Neural crest cell (in vitro differentiated cells): Measurements from ENCODE around the gene AATF. TPM values are rescaled to one million over a fixed set of nuclear protein-coding genes. Genes with fewer than 3 reads are reported as not detected.
A peak's percentile ranks its signal among the peaks of the same experiment; 100 is the strongest.

ENCODE experiments used
- DNase-seq: peaks from one replicate; pipeline ENCODE4 v3.0.0; 2021; ENCODE audit warnings: low read depth, mixed read lengths, low spot score
- H3K27ac Mint-ChIP-seq: one replicate; pipeline ENCODE4 v1.8.0; 2021; ENCODE audit warnings: mild to moderate bottlenecking, mixed read lengths; ENCODE audit not compliant: unreplicated experiment
- H3K27me3 Mint-ChIP-seq: 2 replicates; pipeline ENCODE4 v1.8.0; 2021; ENCODE audit warnings: low read depth, mild to moderate bottlenecking, mixed read lengths
- H3K36me3 Mint-ChIP-seq: 2 replicates; pipeline ENCODE4 v1.8.0; 2021; ENCODE audit warnings: low read depth, mild to moderate bottlenecking, mixed read lengths
- H3K4me1 Mint-ChIP-seq: 2 replicates; pipeline ENCODE4 v1.8.0; 2021; ENCODE audit warnings: mixed read lengths
- H3K4me3 Mint-ChIP-seq: one replicate; pipeline ENCODE4 v1.8.0; 2021; ENCODE audit warnings: mild to moderate bottlenecking, mixed read lengths
- H3K9me3 Mint-ChIP-seq: 2 replicates; pipeline ENCODE4 v1.8.0; 2021; ENCODE audit warnings: mixed read lengths
- total RNA-seq: library from RNA; stranded (reverse); gene quantifications from 2 replicates; pipeline ENCODE4 v1.2.1, GENCODE V29; 2021
- TF ChIP-seq, protein P1 (sequence below): fragments of 200-600 bp; sonication (generic); conservative IDR thresholded peaks from 2 replicates; pipeline ENCODE4 v1.5.0; 2021; ENCODE audit warnings: antibody characterized with exemption, mild to moderate bottlenecking

Gene AATF
- total RNA-seq, 1 donor from 2014 or later: 68.3 TPM

DNA sequence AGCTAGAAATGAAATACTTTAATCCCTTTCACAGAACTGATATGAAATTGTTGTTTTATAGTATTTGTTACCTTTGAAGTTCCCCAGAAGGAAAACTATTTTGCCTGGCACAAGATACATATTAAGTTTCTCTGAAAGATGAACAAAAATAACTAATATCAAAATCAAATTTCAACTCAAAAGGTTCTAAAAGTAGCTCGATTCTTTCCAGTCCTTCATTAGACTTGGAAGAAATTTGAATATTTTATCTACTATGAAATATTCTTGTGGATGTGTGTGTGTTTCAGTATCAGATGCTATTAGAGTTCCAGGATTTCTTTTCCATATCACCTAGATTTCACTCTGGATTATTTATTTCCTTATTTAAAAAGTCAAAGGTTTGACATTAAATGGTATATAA is 3.6 kb upstream of the AATF start:
- no peak overlapping the region for H3K27ac Mint-ChIP-seq
- peaks cover 7% of the 10 kb centered on the region for H3K36me3 Mint-ChIP-seq
- H3K9me3 Mint-ChIP-seq: no peaks in the 10 kb centered on the region
- TF ChIP-seq, protein P1, sequence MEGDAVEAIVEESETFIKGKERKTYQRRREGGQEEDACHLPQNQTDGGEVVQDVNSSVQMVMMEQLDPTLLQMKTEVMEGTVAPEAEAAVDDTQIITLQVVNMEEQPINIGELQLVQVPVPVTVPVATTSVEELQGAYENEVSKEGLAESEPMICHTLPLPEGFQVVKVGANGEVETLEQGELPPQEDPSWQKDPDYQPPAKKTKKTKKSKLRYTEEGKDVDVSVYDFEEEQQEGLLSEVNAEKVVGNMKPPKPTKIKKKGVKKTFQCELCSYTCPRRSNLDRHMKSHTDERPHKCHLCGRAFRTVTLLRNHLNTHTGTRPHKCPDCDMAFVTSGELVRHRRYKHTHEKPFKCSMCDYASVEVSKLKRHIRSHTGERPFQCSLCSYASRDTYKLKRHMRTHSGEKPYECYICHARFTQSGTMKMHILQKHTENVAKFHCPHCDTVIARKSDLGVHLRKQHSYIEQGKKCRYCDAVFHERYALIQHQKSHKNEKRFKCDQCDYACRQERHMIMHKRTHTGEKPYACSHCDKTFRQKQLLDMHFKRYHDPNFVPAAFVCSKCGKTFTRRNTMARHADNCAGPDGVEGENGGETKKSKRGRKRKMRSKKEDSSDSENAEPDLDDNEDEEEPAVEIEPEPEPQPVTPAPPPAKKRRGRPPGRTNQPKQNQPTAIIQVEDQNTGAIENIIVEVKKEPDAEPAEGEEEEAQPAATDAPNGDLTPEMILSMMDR: no peak
- DNase-seq: no peak
- peaks cover 25% of the 10 kb centered on the region for H3K4me1 Mint-ChIP-seq
- H3K27me3 Mint-ChIP-seq: peaks cover 86% of the 10 kb centered on the region
- H3K4me3 Mint-ChIP-seq: peak overlapping the region; percentile 69

DNA sequence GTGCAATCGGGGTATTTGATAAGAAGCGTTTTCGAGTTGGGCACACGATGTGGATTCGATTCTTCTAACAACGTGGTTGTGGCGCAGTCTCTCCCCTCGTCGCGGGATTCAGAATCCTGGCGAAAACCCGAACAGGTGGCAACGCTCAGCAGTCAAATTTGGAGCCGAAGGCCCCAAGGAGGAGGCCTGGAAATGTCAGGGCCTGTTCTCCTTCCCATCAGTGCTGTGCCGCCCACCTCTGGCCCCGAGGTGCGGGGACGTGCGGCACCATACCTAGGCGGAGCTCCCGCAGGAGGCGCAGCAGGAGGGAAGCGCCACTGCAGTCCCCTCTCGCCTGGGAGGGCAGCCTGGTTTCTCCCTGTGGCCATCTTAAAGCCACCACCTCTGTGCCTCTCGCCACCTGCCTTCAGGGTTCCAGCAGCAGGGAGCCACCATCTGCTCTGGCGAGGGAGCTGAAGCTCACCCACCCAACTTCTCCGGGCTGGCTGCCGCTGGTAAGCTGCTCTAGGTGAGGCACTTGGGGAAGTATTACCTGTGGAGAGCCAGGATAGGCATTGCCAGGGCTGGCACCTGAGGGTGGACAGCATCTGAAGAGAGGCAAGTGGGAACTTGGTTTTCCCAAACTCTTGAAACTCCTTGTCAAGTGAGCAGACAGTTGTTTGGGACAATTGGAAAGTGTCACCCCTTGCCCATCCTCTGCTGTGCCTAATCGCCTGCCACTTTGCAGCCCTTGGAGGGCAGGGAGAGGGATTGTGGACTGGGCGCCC is 2.6 kb upstream of the AATF start:
- H3K9me3 Mint-ChIP-seq: no peaks in the 10 kb centered on the region
- peaks cover 7% of the 10 kb centered on the region for H3K36me3 Mint-ChIP-seq
- no peak for DNase-seq
- H3K27ac Mint-ChIP-seq: no peak overlapping the region
- peaks cover 33% of the 10 kb centered on the region for H3K4me1 Mint-ChIP-seq
- TF ChIP-seq, protein P1: no peak
- H3K27me3 Mint-ChIP-seq: peaks cover 76% of the 10 kb centered on the region
- H3K4me3 Mint-ChIP-seq: peak overlapping the region; percentile 71

DNA sequence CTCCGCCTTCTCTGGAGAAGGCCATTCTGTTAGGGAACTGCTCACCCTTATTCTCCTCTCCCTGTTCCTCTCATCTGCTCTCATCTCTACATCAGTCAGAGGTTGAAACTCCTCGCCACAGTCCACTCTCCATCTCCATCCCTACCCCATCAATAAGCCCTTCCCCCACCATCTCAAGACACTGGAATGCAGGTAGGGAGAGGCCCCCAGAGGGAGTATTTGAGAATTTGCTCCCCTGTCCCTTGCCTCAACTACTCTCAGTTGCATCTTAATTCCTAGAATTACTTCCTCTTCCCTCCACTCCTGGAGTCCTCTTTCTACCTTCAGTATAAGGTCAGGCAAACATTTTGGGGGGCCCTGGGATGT is 2.0 kb upstream of the AATF start:
- DNase-seq: no peak
- H3K9me3 Mint-ChIP-seq: no peaks in the 10 kb centered on the region
- peaks cover 29% of the 10 kb centered on the region for H3K4me1 Mint-ChIP-seq
- peaks cover 3% of the 10 kb centered on the region for H3K36me3 Mint-ChIP-seq
- TF ChIP-seq, protein P1: no peak
- peaks cover 70% of the 10 kb centered on the region for H3K27me3 Mint-ChIP-seq
- peak overlapping the region; percentile 71 for H3K4me3 Mint-ChIP-seq
- H3K27ac Mint-ChIP-seq: no peak overlapping the region

DNA sequence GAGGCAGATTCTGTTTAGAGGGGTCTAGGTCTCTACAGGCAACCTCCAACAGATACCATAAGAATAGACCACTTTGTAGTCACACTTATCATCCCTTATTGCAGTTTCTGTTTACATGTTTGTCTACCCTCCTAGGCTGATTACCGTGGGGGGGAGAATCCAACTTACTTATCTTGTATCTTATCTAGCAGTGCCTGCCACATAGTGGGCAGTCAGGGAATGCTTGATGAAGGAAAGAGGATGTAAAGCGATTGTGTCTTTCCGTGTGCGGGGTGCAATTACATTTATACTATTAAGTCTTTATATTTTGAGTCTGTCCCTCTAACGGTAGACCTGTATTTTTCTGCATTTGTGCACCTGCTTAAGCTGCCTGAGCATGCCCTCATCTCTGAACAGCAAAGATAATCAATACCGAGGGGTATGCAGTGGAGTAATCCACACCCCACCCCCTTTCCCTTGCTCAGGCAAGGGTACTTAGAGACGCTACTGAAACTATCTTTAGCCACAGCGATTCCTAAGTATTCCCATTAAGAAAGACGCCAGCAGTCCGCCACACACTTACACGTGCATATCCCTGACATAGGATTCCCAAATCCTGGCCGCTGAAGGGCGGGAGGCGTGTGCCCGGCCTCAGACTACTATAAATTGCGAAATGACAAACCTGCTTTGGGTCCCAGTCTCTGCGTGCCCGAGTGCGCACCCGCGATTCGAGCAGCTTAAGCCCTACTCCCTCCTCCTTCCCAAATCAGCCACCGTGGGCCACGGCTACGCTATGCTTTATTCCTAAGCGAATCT is 635 bp upstream of the AATF start:
- no peak overlapping the region for H3K27ac Mint-ChIP-seq
- peak overlapping the region; percentile 87 for H3K4me3 Mint-ChIP-seq
- no peak for DNase-seq
- peaks cover 37% of the 10 kb centered on the region for H3K4me1 Mint-ChIP-seq
- no peaks in the 10 kb centered on the region for H3K9me3 Mint-ChIP-seq
- H3K36me3 Mint-ChIP-seq: peaks cover 13% of the 10 kb centered on the region
- TF ChIP-seq, protein P1: no peak
- peaks cover 56% of the 10 kb centered on the region for H3K27me3 Mint-ChIP-seq

DNA sequence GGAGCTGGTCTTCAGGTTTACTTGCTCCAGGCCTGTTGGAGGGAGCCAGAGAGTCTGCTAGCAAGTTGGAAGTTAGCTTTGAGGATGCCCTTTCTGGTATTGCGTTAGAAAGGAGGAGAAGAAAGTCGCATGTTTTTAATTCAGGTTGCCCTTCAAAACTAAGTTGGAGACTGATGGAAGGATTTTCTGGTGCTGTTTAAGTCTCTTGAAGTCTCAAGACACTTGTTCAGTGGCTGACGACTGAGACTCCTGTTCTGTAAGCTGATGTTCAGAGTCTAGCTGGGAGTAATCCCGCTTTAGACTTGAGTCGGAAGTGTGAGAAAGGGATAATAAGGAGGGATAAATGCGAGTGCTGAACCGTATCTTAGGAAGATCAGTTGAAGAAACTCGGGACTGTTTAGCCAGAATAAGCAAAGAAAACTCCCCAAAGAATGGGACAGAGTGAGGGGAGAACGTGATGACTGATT is 740 bp downstream of the AATF start:
- Mint-ChIP-seq H3K9me3 (no peaks in the 10 kb centered on the region), H3K27ac (peak overlapping the region; percentile 97), H3K36me3 (peaks cover 16% of the 10 kb centered on the region), H3K4me3 (peak overlapping the region; percentile 87), H3K27me3 (peaks cover 42% of the 10 kb centered on the region), H3K4me1 (peaks cover 38% of the 10 kb centered on the region)
- no peak for DNase-seq
- TF ChIP-seq, protein P1: no peak
